C4-2B (cell line): Measurements from ENCODE around the gene GNB1L.

Experiments used
- ZFX ChIP-seq: fragments of 450-650 bp; IDR thresholded peaks from 2 replicates; pipeline ENCODE4 v1.6.1; 2017
- TF ChIP-seq, protein P1 (sequence below): fragments of 450-650 bp; conservative IDR thresholded peaks from 2 replicates; pipeline ENCODE4 v1.5.1; 2017; ENCODE audit warnings: mild to moderate bottlenecking

DNA sequence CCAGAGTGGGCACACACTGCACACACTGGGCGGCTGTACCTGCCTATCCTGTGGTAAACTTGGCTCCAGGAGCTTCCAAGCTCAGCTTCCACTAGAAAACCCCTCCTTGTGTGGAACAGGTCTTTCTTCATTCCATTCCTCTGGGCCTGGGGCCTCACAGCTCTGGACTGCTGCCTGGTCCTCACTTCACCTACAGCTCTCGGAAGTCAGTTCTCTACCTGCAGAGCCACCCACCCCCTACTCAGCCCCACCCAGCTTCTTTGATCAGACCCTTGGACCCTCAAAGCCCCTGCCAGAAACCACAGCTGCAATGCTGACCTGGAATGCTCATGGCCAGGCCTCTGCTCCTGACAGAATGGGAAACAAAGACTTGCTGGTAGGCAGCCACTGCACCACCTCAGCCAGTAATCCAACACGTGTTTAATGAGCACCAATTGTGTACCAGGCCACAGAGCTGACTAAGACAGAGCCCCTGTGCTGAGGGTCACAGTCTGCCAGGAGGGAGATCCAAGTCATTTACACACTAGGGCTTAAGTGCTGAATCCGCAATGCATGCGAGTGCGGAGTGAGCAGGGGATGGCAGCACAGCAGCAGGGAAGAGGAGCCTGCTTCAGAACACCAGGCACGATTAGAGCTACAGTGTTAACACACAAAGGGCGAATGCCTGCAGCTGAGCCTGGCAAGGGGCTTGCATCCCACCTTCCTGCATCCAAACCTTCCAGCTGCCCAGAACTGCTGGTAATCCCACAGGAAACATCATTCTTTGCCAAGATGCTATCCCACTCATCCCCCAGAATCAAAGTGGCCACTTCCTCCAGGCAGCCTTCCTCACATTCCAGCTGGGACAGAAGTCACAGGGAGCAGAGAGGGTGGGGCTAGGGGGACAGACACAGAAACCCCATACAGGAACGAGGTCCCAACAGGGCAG is 4.6 kb downstream of the GNB1L start:
- TF ChIP-seq, protein P1, sequence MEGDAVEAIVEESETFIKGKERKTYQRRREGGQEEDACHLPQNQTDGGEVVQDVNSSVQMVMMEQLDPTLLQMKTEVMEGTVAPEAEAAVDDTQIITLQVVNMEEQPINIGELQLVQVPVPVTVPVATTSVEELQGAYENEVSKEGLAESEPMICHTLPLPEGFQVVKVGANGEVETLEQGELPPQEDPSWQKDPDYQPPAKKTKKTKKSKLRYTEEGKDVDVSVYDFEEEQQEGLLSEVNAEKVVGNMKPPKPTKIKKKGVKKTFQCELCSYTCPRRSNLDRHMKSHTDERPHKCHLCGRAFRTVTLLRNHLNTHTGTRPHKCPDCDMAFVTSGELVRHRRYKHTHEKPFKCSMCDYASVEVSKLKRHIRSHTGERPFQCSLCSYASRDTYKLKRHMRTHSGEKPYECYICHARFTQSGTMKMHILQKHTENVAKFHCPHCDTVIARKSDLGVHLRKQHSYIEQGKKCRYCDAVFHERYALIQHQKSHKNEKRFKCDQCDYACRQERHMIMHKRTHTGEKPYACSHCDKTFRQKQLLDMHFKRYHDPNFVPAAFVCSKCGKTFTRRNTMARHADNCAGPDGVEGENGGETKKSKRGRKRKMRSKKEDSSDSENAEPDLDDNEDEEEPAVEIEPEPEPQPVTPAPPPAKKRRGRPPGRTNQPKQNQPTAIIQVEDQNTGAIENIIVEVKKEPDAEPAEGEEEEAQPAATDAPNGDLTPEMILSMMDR, result no peak
- no peak for TF ChIP-seq ZFX
